ENCODE measurements around the gene MYO19. TPM values are rescaled to one million over a fixed set of nuclear protein-coding genes. Genes with fewer than 3 reads are reported as not detected.
"Not testable (repeated sequence)": the region's sequence is repeated elsewhere in the genome, so short reads cannot be mapped to it uniquely, and the experiment has no call there.

Gene MYO19
- polyA plus RNA-seq, 1 experiment: 23.1 TPM

DNA sequence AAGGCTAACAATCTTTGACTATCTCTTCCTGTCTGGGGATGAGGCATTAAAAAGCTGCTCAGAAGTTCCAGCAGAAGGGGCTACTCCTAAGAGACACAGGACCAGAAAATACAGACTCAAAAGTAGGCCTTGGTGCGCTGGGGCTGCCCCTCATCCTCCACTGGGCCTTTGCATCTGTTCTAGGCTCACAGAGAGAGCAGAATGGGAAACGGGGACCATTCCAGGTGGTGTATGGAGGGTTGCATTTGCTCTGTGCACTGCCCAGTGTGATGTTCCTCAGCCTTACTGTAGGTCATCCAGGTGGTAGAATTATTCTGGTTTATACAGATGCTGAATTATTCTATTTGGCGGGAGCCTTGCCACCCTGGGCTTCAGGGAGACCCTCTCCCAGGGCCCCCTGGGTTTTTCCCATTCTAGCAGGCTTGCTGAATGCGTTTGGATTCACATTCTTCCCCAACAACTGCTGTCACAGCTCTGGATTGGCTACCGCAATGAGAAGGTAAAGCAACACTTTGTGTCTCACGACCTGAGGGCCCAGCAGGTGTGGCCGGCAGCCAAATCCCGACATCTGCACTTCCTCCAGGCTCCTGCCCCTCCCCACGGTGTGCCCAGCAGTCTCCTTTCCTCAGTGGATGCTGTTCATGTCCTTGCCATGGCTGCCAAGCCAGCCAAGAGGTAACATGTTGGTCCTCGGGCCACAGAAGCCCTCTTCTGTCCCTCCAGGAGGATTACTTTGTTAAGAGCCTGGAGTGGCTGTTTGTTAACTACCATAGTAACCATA is 73.1 kb downstream of the MYO19 start:
- Histone ChIP-seq H3K27me3 (ENCODE audit: control insufficient read depth, insufficient read depth, low read length) (peaks cover 3% of the 10 kb centered on the region), H3K27ac (ENCODE audit: low read depth, low read length) (no peak overlapping the region), H3K9me3 (ENCODE audit: control insufficient read depth, insufficient read depth, low read length) (peaks cover 3% of the 10 kb centered on the region; the same call in 1 of the 2 replicates), H3K4me3 (ENCODE audit: low read depth, low read length) (no peak overlapping the region)
- TF ChIP-seq, protein P1, sequence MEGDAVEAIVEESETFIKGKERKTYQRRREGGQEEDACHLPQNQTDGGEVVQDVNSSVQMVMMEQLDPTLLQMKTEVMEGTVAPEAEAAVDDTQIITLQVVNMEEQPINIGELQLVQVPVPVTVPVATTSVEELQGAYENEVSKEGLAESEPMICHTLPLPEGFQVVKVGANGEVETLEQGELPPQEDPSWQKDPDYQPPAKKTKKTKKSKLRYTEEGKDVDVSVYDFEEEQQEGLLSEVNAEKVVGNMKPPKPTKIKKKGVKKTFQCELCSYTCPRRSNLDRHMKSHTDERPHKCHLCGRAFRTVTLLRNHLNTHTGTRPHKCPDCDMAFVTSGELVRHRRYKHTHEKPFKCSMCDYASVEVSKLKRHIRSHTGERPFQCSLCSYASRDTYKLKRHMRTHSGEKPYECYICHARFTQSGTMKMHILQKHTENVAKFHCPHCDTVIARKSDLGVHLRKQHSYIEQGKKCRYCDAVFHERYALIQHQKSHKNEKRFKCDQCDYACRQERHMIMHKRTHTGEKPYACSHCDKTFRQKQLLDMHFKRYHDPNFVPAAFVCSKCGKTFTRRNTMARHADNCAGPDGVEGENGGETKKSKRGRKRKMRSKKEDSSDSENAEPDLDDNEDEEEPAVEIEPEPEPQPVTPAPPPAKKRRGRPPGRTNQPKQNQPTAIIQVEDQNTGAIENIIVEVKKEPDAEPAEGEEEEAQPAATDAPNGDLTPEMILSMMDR (IDR thresholded peaks at IDR 0.05; ENCODE audit: low read depth, low read length): no peak
- ChIA-PET CTCF (no interaction called here), POLR2A (no interaction called here)
- DNase-seq (ENCODE audit: low read depth, low spot score): no peak

DNA sequence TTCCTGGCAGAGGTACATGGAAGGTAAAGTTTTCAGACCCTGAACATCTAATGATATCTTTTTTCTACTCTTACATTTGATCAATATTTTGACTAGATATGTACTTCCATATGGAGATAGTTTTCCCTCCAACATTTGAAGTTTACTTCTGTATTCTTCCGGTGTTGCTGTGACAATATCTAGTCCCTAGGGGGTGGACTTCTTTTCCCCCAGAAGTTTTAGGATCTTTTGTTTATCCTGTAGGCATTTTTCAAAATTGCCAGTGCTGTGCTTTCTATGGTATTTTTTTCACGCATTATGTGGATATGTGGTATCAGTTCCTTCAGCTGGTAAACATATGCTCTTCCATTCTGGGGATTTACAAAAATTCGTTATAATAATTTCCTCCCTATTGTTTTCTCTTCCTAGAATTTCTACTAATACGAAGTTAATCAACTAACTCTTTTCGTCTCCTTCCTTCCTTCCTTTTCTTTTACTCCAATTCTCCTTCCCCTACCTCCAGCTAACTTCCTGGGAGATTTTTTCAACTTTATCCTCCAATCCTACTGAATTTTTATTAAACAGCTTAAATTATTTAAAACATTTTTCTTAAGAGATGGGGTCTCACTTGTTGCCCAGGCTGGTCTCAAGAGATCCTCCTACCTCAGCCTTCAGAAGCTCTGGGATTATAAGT is 74.3 kb downstream of the MYO19 start:
- Histone ChIP-seq H3K27me3 (ENCODE audit: control insufficient read depth, insufficient read depth, low read length) (peaks cover 3% of the 10 kb centered on the region), H3K4me3 (ENCODE audit: low read depth, low read length) (no peak overlapping the region), H3K27ac (ENCODE audit: low read depth, low read length) (no peak overlapping the region), H3K9me3 (ENCODE audit: control insufficient read depth, insufficient read depth, low read length) (peaks cover 3% of the 10 kb centered on the region; the same call in 1 of the 2 replicates)
- DNase-seq (ENCODE audit: low read depth, low spot score): no peak
- ChIA-PET POLR2A (no interaction called here), CTCF (no interaction called here)
- TF ChIP-seq, protein P1 (IDR thresholded peaks at IDR 0.05; ENCODE audit: low read depth, low read length): no peak

- Histone ChIP-seq H3K4me3 (ENCODE audit: low read depth, low read length) (no peak overlapping the region), H3K9me3 (ENCODE audit: control insufficient read depth, insufficient read depth, low read length) (peaks cover 3% of the 10 kb centered on the region; the same call in 1 of the 2 replicates), H3K27ac (ENCODE audit: low read depth, low read length) (no peak overlapping the region), H3K27me3 (ENCODE audit: control insufficient read depth, insufficient read depth, low read length) (peaks cover 3% of the 10 kb centered on the region)
- DNase-seq (ENCODE audit: low read depth, low spot score): no peak
- TF ChIP-seq, protein P1 (IDR thresholded peaks at IDR 0.05; ENCODE audit: low read depth, low read length): no peak
- ChIA-PET POLR2A (no interaction called here), CTCF (no interaction called here)
Observed at GRCh38 chr17:36459601-36460000, 75.1 kb downstream of the MYO19 start.

DNA sequence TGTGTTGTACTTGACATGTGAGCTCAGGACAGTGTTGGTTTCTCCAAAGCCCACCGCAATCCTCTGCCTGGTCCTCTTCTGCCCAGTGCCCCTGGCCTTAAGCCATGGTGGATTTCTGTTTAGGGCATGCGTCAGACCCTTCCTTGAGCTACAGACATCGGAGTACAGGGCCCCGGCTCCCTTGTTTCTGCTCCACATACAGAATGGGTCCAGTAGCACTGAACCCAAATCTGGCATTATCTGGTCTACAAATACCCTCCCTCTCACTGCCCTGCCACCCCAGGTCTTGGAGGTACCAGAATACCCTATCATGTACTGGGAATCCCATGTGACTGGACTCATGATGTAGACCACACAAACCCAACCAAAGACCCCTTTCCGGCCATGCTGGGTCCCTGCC is 75.6 kb downstream of the MYO19 start:
- H3K4me3 ChIP-seq (ENCODE audit: low read depth, low read length): no peak overlapping the region
- ChIA-PET POLR2A (no interaction called here), CTCF (no interaction called here)
- H3K27me3 ChIP-seq (ENCODE audit: control insufficient read depth, insufficient read depth, low read length): peaks cover 3% of the 10 kb centered on the region
- TF ChIP-seq, protein P1 (IDR thresholded peaks at IDR 0.05; ENCODE audit: low read depth, low read length): no peak
- no peak for DNase-seq (ENCODE audit: low read depth, low spot score)
- H3K9me3 ChIP-seq (ENCODE audit: control insufficient read depth, insufficient read depth, low read length): no peaks in the 10 kb centered on the region; the same call in 1 of the 2 replicates
- no peak overlapping the region for H3K27ac ChIP-seq (ENCODE audit: low read depth, low read length)

DNA sequence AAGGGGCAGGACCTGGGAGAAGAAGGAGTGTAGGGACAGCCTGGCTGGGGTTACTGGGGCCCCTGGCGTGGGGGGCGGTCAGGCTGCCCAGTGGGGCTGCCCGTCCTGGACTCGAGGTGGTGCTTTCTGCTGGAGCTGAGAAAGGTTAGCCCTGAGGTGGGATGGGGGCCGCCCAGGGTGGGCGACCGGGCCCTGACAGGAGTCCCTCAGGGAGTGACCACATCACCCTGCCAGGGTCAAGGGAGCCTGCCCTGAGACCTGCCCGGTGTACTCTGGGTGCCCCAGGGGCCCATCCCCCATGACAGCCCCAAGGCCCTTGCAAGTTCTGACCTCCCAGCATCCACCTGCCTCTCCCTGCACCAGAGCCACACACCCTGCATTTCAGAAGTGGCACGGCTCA is 77.0 kb downstream of the MYO19 start:
- POLR2A ChIA-PET; DNase-seq (ENCODE audit: low read depth, low spot score); H3K27ac ChIP-seq (ENCODE audit: low read depth, low read length); H3K9me3 ChIP-seq (ENCODE audit: control insufficient read depth, insufficient read depth, low read length); CTCF ChIA-PET; H3K27me3 ChIP-seq (ENCODE audit: control insufficient read depth, insufficient read depth, low read length); H3K4me3 ChIP-seq (ENCODE audit: low read depth, low read length): not testable (repeated sequence)

GRCh38 chr17:36452888-36453287 is 81.8 kb downstream of the MYO19 start:
- POLR2A ChIA-PET; H3K27me3 ChIP-seq (ENCODE audit: control insufficient read depth, insufficient read depth, low read length); H3K27ac ChIP-seq (ENCODE audit: low read depth, low read length); H3K9me3 ChIP-seq (ENCODE audit: control insufficient read depth, insufficient read depth, low read length); DNase-seq (ENCODE audit: low read depth, low spot score); CTCF ChIA-PET; H3K4me3 ChIP-seq (ENCODE audit: low read depth, low read length): not testable (repeated sequence)

DNA sequence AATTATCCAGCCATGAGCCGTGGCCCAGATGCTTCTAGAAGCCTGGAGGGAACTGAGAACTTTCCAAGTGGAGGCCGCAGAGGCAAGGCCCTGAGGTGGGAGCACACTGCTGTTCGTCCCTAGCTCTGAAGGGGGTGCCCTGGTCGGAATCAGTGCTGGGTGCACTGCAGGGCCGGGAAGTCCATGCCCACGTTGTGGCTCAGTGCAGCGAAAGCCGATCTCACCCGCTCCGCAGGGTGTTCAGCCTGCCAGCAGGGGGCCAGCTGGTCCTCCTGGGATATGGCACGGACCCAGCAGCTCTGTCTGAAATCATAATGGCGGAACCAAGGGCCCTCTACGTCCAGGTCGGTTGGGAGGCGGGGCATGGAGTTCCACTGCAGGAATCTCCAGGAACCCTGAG is 84.7 kb downstream of the MYO19 start:
- POLR2A ChIA-PET; DNase-seq (ENCODE audit: low read depth, low spot score); H3K27ac ChIP-seq (ENCODE audit: low read depth, low read length): not testable (repeated sequence)

More for the DNA sequence above, 84.7 kb downstream of the MYO19 start:
- CTCF ChIA-PET; H3K27me3 ChIP-seq (ENCODE audit: control insufficient read depth, insufficient read depth, low read length); H3K9me3 ChIP-seq (ENCODE audit: control insufficient read depth, insufficient read depth, low read length); H3K4me3 ChIP-seq (ENCODE audit: low read depth, low read length): not testable (repeated sequence)

Measured in AG04450 (cell line).